Stimulated activated CD4-positive, alpha-beta T cell treated with anti-CD3 and anti-CD28 coated beads, Interleukin-15, amount 100 ng/mL, for 24 hours (primary cell): ENCODE data around the gene TRUB1.
"Not testable (repeated sequence)": the region's sequence is repeated elsewhere in the genome, so short reads cannot be mapped to it uniquely, and the experiment has no call there.

Experiments used
- DNase-seq: peaks from one replicate; pipeline ENCODE4 v3.0.0-alpha.2; 2020

Gene TRUB1

DNA sequence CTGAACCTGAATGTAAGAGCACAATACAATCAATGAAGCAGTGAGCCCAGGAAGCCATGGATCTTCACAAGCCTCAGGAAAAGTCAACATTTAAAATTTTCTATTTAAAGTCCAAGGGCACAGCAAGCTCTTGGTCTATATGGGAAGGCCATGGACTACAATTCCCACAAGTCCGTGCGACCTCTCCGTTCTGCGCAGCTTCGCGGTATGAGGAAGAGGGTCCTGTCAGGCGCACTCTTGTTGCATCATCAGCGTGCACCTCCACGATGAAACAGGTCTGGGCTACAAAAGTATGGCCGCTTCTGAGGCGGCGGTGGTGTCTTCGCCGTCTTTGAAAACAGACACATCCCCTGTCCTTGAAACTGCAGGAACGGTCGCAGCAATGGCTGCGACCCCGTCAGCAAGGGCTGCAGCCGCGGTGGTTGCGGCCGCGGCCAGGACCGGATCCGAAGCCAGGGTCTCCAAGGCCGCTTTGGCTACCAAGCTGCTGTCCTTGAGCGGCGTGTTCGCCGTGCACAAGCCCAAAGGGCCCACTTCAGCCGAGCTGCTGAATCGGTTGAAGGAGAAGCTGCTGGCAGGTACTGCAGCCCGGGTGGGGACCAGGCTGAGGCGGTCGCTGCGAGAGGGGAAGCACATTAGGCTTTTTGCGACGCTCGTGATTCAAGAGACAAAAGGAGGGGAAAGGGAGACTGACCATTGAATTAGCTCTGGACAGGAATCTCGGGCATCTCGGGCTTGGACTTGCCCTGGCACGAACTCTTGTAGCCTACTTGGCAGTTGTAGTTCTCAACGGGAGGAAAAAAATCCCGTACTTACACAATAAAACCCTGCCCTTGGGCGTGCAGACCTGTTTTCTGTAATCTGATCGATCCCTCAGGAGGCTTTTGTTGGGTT is at the start of gene TRUB1:
Gene TRUB1 (plus strand): TSS at position 234 of the 894 bp plus-strand sequence. CDS start 59 bp downstream, at position 293.
- peak; percentile 93 for DNase-seq

DNA sequence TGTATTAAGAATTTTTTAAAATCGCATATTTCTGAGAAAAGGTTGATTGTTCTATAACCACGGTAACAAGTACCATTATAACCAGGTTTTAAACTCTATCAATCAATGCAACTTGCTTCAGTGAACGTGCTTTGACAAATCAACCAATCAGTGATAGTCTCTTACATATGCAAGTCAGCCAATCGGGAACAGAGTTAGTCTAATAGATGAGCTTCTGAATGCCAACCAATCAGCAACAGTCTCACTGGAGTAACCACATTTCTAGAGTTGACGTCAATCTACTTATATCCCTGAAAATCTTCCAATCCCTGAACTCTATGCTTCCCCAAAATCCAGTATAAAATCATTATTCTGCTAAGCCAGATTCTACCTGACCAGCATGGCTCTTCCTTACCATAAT is 44.7 kb upstream of the TRUB1 start:
- DNase-seq: no peak

DNA sequence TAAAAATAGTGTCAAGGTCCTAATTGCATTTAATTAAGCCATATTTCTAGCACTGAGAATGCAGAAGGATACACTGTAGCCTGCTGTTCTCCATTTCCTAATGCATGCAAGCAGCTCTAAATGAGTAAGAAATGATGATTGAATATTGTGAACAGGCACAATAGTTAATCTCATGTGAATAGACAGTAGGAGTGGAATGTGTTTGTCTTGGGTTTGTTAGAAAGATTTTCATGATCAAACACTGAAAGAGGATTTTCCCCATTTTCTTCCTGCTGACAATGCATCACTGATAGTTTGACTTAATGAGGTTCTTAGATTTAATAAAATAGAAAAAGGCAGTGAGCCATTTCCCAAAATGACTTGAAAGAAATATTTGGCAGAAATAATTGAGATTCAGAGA is 43.1 kb upstream of the TRUB1 start:
- no peak for DNase-seq

DNA sequence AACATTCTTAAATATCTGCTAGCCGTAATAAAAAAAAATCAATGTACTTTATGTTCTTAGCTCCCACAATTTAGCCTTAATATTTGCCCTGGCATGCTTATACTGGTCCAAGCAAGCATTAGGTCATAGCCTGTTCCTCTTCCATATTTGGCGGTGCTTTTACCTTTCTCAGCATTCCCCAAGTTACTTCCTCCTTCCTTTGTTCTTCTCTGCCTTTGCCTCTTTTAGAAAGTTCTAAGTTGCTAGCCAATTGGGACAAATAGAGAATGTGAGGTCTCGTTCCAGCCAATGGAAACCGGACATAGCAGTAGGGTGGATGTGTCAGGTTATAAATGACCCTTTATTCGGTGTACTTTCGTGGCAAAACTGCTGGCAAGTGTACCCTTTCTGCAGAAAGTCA is 41.0 kb upstream of the TRUB1 start:
- not testable (repeated sequence) for DNase-seq

DNA sequence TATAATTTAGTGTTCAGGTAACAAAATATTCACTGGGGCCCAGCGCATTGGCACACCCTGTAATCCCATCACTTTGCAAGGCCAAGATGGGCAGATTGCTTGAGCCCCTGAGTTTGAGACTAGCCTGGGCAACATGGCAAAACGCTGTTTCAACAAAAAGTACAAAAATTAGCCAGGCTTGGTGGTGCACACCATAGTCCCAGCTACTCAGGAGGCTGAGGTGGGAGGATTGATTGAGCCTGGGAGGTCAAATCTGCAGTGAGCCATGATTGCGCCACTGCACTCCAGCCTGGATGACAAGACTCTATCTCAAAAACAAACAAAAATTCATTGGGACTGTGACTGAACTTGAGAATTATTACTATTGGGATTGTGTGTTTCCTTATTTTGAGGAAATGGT is 40.4 kb upstream of the TRUB1 start:
- no peak for DNase-seq

DNA sequence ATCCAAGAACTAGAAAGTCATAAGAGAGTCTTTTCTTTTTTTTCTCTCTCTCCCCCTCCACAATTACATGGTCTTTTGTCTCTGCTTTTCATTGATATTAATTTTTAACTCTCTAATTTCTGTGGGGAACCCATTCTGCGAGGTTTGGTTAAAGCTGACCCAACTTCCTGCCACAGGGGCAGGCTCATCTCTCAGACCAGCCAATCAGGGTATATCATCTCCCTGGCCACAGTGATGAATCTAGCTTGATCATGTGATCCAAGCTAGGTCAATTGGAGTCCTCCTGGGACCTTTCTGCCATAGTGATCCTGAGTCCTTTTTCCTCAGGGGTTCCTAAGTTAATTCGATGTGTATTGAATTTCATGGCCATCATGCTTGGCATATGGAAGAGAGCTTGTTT is 38.0 kb upstream of the TRUB1 start:
- DNase-seq: no peak

DNA sequence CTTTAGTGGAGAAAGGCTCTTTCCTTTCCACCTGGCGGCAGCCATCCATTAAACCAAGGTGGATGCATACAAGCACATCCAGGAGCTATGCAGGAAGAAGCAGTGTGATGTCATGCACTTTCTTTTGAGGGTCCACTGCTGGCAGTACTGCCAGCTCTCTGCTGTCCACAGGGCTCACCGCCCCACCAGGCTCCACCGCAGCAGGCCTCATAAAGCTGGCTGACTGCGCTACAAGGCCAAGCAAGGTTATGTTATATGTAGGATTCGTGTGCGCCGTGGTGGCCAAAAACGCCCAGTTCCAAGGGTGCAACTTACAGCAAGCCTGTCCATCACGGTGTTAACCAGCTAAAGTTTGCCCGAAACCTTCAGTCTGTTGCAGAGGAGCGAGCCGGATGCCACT is 37.3 kb upstream of the TRUB1 start:
- no peak for DNase-seq

DNA sequence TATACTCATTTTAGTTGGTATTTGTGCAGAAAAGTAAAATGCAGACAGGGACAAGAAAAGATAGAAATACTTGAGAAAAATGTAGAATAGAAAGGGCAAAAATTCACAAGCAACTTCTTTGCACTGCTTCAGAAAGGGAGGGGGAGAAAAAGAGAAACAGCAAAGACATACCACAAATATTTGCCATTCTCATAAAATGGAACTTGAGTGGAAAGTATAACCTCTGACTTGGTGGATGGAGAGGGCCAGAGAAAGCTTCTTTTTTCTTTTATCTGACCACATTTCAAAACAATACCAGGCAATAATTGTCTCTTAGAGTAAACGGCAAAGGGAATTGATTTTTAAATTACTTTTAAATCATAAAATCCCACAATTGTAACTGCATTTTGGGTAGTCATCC is 35.8 kb upstream of the TRUB1 start:
- DNase-seq: no peak

DNA sequence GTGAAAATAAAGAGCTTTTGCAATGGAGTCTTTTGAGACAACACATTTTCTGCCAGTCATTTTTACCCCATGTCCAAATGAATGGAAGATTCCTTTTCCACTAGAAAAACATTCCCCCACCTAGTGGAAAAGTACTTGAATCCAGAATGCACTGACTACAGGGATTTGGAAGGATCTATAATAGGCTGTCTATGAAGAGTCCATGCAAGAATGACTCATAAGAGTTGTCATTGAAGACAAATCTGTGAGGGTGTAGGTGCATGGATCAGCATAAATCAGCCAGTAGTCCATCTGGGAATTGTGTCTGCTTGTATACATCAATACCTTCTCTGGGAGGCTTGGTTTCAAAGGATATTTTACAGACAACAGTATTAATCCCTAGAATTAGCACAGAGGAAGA is 32.5 kb upstream of the TRUB1 start:
- DNase-seq: no peak

DNA sequence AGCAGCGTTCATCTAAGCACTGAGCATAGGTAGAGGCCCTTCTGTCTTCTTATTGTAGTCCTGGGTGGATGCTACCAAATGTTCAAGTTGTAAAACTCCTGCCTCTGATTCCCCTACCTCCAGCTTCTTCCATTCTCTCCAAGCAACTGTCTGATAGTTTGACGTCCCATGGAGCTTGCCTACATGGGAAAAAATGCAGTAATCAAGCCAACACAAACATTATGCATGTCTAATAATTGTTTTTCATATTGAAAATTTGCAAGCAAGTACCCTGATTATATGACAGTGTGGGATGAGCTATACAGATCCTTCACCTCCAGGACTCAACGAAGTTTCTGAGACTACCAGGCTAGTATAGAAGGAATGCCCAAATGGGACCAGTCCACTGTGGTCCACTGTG is 31.0 kb upstream of the TRUB1 start:
- DNase-seq: no peak

DNA sequence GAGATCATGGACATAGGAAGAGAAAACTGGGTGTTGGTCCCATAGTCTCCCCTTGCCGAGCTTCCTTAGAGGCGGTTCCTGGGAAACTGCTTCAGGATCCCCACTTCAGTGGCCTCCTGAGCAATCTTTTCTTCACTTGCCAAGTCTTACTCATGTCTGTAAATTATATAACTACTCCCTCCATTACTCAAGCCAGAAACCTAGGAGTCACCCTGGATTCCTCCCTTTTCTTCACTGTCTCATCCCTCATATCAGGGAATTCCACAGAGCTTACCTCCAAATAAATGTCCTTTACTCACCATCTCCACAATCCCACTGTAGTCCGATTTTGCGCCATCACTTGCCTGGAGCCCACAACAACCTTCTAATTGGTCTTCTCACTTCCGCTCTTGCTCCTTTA is 29.1 kb upstream of the TRUB1 start:
- no peak for DNase-seq

DNA sequence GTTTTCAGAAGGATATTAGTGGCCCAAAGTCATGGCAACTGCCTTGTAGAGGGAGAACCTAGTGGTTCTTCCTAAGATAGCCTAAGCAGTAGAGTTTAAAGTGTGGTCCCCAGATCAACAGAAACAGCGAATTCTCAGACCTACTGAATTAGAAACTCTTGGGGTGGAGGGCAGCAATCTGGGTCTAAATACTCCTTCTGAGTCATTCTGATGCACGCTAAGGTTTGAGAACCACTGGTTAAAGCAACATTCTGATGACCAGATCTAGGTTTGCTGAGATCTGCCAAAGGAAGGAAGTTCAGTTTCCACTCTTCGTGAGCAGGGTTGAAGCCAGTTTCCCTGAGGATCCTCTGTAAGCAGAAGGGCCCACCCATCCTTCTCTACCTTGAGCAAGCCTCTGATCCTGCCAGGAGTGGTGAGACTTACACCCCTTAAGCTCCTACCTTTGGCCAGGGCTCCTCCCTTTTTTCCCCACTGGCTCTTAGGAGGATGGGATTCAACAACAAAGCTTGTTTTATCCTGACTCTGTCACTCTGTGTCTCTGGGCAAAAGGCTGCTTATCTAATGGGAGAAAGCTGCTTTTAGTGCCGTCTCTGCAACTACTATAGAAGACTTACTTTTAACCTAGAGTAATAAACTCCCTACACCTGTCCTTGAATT is 26.8 kb upstream of the TRUB1 start:
- no peak for DNase-seq

DNA sequence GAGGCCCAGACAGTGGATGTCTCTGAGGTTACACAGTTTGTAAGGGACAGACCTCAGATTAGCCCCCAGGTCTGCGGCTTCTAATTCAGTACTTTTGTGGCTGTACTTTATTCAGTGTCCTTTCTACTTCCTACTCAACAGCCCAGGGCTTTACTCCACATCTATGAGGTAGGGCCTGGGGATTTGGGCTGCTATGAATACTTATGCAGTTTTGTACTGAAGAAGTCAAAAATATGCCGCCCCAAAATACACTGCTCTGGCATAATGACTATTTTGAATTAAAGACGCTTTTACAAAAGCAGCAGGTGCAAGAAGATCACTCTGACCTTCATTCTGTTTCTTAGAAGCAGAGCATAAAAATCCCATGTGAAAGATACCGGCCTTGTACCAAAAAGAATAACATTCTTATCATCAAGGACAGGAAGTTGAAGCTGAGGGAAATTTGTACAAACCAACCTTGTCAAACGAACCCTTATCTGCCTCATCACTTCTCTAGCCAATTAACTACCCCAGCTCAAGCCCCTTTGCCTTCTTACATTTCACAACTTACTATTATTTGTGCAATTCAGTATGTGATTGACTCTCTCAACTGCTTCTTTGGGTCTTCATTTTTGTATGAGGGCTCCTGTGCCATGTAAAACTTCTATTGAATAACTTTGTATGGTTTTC is 26.1 kb upstream of the TRUB1 start:
- no peak for DNase-seq

DNA sequence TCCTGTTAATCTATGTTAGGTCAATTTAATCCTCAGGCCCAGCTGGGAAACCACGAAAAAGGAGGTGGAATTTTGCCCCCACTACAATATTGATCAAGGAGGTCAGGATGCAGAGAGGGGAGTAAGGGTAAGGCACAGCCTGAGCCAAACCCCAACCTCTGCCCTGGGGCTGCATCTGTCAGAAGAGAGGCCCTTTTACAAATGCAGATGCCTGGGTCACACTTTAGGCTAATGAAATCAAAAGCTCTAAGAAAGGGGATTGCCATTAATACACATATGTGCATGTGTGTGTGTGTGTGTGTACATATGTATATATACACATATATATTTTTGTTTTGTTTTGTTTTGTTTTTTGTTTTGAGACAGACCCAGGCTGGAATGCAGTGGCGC is 25.5 kb upstream of the TRUB1 start:
- DNase-seq: no peak

DNA sequence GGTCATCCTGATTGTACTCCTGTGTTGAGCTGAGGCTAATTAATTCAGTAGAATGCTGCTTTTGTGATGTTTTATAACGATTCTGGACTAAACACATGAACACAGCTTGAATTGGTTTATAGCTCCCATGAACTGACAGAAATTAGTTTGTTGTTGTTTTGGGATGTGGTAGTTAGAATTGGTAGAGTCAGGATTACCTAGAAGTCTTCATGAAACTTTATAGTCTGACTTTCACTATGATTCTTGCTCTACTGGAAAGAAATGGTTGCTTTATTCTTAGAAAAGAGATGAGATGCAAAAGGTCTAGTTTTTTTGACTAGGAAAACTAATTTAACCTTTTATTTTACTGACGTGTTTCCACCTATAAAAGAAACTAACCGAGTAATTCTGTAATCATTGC is 23.4 kb upstream of the TRUB1 start:
- no peak for DNase-seq

DNA sequence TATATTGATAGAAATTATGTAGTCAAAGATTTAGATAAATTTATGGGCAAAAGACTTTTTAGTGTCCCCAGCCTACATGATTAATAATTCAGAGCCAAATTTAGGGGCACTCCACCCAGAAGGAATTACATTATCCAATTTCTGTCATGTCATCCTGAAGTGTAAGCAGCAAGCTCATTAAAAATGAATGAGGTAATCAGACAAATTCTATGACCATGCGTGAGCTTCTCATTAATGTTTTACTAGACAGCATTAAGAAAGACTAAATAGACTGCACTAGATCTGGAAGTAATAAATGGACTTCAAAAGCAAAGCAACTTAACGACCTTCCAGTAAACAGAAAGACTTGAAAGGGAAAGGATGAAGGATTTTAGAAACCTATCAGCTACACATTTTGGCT is 22.7 kb upstream of the TRUB1 start:
- DNase-seq: no peak

DNA sequence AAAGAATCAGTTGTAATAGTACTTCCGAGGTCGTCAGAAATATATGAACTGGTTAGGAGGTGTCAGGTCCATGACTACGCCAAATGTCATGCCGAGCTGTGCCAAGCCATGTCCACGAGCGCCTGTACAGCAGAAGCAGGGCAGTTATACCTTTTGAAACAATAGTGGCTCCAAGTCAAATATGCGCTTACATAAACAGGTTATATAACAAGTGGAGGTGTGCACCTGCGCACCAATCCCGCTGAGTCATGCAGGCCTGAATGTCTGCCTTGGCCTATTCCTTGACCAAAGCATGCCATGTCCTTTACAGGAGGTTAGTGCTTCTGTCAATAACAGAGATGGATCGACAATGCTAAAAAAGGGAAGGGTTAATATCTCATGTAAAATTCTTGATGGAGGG is 21.3 kb upstream of the TRUB1 start:
- no peak for DNase-seq

DNA sequence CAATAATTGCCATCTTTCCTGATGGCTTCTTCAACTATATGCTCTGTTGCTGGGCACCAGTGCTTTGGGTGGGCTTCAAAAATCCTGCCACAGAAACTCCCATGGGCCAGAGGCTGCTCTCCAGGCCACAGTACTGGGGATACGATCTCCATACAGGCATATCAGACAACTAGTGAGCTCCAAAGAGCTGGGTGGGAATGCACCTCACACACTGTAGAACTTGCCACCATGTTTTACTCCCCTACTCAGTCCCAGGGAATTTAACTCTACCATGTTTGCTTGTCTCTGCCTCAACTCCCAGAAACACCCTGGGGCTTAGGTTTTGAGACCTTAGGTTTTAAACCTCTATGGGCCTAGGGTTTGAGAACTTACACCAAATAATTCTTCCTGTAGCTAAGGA is 20.5 kb upstream of the TRUB1 start:
- no peak for DNase-seq

DNA sequence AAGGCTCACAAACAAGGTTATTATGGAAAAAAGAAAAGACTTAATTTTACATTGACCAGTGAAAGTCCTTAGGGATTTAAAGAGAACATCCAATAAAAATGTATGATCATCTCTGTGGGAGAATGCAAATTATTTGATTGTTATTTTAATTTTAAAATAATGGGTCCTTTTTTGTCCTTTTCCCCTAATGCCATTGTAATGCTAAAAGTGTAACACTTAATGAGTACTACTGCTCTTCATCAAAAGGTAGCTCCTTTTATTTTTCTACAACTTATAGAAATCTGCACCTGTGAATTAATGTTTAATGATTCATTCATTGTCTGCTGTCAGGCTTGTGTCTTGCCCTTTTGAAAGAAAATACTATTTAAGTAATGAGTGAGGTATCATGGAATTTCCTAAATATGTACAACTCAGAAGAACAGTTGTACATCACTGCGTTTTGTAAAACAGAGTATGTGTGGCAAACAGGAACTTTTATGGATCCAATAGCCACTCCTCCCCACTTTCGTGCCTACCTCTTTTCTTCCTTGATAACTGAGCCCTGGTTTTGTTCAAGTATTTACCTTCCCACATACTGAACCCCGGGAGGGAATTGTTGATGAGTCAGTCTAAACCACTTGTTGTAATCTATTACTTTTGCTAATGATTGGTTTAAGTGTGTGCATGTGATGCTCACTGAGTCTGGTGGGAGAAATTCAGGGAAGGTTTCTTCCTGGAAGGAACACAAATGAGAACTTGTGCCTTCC is 19.9 kb upstream of the TRUB1 start:
- DNase-seq: no peak

DNA sequence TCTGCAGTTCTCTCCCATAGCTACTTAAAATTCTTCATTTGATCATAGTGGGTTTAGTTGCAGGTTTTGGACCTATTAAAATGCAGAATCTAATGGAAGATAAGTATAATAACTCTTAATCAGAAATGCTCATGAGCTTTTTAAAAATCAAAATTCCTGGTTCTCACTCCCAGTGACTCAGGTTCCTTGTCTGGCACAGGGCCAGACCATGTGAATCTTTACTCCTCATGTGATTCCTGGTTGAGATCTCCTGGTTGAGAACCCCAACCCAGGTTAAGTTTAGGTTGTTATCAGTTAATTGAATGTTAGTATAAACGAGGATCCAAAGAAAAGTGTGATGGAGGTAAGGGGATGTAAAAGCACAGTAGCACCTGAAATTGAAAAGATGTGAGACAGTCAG is 17.5 kb upstream of the TRUB1 start:
- DNase-seq: no peak

DNA sequence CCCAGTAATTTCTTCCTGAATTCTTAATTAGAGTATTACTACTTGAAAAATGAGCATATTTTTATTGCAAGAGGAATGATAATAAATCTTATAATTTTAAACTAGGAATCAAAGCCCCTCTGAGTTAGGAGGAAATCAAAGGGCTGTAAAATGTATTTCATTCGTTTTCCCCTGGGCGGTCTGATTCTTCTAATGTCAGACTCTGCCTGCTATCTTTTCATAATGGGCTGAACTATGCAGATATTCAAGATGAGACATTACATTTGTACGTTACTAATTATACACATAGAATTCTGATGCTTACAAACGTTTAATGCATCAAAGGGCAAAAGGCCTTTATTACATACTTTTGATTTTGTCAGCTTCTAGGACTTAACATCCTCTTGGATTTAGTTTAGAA is 16.0 kb upstream of the TRUB1 start:
- DNase-seq: no peak

DNA sequence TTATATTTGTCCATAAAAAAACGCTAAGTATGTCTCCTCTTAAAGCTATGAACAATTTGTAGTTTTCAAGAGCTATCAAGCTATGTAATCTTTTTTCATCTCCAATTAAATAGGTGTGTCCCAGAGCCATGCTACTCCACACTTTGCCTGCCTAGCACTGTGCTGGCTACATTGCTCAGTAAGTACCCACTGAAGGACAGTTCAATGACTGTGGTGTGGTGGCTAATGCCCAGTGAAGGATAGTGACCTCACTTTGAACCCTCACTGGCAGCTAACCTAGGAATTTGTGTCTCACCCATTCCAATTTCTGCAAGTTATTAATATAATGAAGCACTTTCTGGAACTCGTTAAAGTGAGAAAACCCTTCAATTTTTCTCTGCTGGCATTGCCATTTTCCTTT is 14.4 kb upstream of the TRUB1 start:
- DNase-seq: no peak
